Testis (tissue), 3 donors: ENCODE measurements around the gene DNAJC17. TPM values are rescaled to one million over a fixed set of nuclear protein-coding genes. Genes with fewer than 3 reads are reported as not detected.
A peak's percentile ranks its signal among the peaks of the same experiment; 100 is the strongest.

Experiments used
- DNase-seq: peaks from one replicate; pipeline ENCODE4 v3.0.0-alpha.2; 2019
- H3K27ac ChIP-seq, 2 donors: fragments of 200-600 bp; sonication (generic); one replicate each; pipeline ENCODE4 v1.5.1; 2019
- H3K27me3 ChIP-seq: fragments of 200-600 bp; sonication (generic); one replicate; pipeline ENCODE4 v1.5.1; 2019
- H3K36me3 ChIP-seq: fragments of 200-600 bp; sonication (generic); one replicate; pipeline ENCODE4 v1.5.1; 2017; ENCODE audit warnings: low read depth; ENCODE audit errors: missing control alignments
- H3K4me1 ChIP-seq: fragments of 200-600 bp; sonication (generic); one replicate; pipeline ENCODE4 v1.5.1; 2019
- H3K4me3 ChIP-seq, 2 donors: fragments of 200-600 bp; sonication (generic); one replicate each; pipeline ENCODE4 v1.5.1; 2017 to 2019
- H3K9me3 ChIP-seq: fragments of 200-600 bp; sonication (generic); one replicate; pipeline ENCODE4 v1.5.1; 2017
- CTCF ChIP-seq, 3 experiments: fragments of 450-650 bp in 2 of 3; fragments of 200-600 bp in 1 of 3; sonication (generic) in 1 of 3; IDR thresholded peaks; one replicate each; pipeline ENCODE4 v1.5.1; 2016 to 2019; ENCODE audit warnings: antibody characterized with exemption in 3 of 3, mild to moderate bottlenecking in 2 of 3, moderate library complexity in 1 of 3
- POLR2A ChIP-seq: fragments of 450-650 bp; IDR thresholded peaks from one replicate; pipeline ENCODE4 v1.6.1; 2017; ENCODE audit warnings: antibody characterized with exemption, mild to moderate bottlenecking, moderate library complexity
- WGBS, 2 donors: methylation state at CpG; one replicate each; pipeline ENCODE4 v1.1.5; 2018; 5-methylcytosine and 5-hydroxymethylcytosine counted together
- intact Hi-C: fragments of 100-400 bp; cut with DNase I; formaldehyde crosslinking; loops from one replicate; pipeline ENCODE4 v1.15.1; 2023; ENCODE audit warnings: low total_unique reads
- polyA plus RNA-seq: library from polyadenylated mRNA; stranded (reverse); fragments of 350-450 nt; fragmentation: Illumina TruSeq; extraction: RNeasy Lipid Tissue Mini Kit (QIAGEN cat#74804); gene quantifications from one replicate; pipeline ENCODE4 v1.2.3, GENCODE V29; 2014; ENCODE audit warnings: low read depth, low replicate concordance; ENCODE audit not compliant: insufficient read depth
- total RNA-seq, 2 donors: library from RNA; depleted of rRNA; stranded (reverse); fragments of >200 nt; gene quantifications; one replicate each; pipeline ENCODE4 v1.2.3, GENCODE V29; 2016

The DNAJC17 gene
- total and polyA plus RNA-seq, 3 donors from 2014 or later: 11.1 to 22.6 (median 21.6) TPM

DNA sequence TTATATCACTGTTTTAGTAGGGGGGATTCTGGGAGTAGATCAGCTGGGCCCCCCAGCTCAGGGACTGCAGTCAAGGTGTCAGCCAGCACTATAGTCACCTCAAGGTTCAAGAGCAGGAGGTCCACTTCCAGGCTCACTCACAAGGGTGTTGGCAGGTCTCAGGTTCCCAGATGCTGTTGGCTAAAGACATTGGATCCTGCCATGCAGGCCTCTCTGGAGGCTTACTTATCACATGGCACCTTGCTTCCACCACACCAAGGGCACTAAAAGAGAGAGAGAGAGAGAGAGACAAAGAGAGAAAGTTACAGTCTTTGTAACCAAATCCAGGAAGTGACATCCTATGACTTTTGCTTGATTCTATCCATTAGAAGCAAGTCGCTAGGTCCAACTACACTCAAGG, 28.7 kb upstream of the DNAJC17 start:
- intact Hi-C loops: no loop called here
- no peaks in the 10 kb centered on the region for H3K27me3 ChIP-seq
- no peaks in the 10 kb centered on the region for H3K36me3 ChIP-seq
- H3K9me3 ChIP-seq: no peaks in the 10 kb centered on the region
- no peak for DNase-seq
- H3K27ac ChIP-seq: no peak overlapping the region
- H3K4me1 ChIP-seq: no peaks in the 10 kb centered on the region
- H3K4me3 ChIP-seq: no peak overlapping the region
- 92 to 95% methylated on average over 1 of the region's 1 CpG for WGBS, 2 donors
- TF ChIP-seq POLR2A (no peak), CTCF (IDR thresholded peaks at IDR 0.05) (no peak)

DNA sequence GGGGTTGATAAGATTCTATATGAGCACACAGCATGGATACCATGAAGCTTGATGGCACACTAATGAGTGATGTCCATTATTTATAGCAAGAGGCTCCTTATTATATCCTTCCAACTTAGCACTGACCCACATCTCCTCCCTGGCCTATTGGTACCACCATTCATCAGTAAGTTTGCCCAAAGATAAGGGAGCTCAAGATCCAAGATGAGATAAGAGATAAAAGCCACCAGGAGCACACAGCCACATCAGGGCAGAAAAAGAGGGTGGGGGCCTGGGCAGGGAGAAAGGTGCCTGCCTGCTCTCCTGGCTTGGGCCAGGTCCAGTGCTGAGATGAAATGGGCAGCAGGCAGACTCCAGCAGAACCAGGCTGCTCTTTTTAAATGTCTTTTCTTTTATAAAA, 25.6 kb upstream of the DNAJC17 start:
- H3K4me3 ChIP-seq: no peak overlapping the region
- no peaks in the 10 kb centered on the region for H3K36me3 ChIP-seq
- no peaks in the 10 kb centered on the region for H3K4me1 ChIP-seq
- intact Hi-C loops: no loop called here
- H3K9me3 ChIP-seq: no peaks in the 10 kb centered on the region
- no peaks in the 10 kb centered on the region for H3K27me3 ChIP-seq
- no peak for DNase-seq
- TF ChIP-seq POLR2A (no peak), CTCF (IDR thresholded peaks at IDR 0.05) (no peak)
- no peak overlapping the region for H3K27ac ChIP-seq

- Histone ChIP-seq H3K4me1 (no peaks in the 10 kb centered on the region), H3K27ac (no peak overlapping the region), H3K4me3 (no peak overlapping the region), H3K36me3 (no peaks in the 10 kb centered on the region), H3K9me3 (no peaks in the 10 kb centered on the region), H3K27me3 (no peaks in the 10 kb centered on the region)
- no peak for DNase-seq
- WGBS, 2 donors: 69 to 93% methylated on average over 1 of the region's 1 CpG
- no peak for TF ChIP-seq POLR2A
- no peak for TF ChIP-seq CTCF (IDR thresholded peaks at IDR 0.05)
- intact Hi-C loops: no loop called here
Measured at GRCh38 chr15:40831861-40832260, 24.6 kb upstream of the DNAJC17 start.

DNA sequence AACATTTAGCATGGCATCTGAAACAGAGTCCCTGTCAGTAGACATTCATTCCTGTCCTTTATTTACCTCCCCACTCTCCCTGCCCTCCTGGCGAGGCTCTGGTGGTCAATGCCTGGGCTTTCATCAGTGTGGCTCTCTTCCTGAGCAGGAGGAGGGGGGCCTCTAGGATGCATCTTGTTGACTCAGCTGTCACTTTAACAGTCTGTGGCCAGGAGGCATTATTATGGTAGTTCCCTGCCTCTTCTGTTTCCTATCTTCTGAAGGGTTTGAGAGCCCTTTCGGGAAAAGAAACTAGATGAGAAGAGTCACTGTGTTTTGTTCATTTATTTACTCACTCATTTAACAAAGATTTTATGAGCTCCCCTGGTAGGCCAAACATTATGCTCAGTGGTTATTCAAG, 23.6 kb upstream of the DNAJC17 start:
- Histone ChIP-seq H3K4me3 (no peak overlapping the region), H3K27me3 (no peaks in the 10 kb centered on the region), H3K27ac (no peak overlapping the region), H3K4me1 (no peaks in the 10 kb centered on the region), H3K36me3 (no peaks in the 10 kb centered on the region), H3K9me3 (no peaks in the 10 kb centered on the region)
- TF ChIP-seq POLR2A (no peak), CTCF (IDR thresholded peaks at IDR 0.05) (no peak)
- DNase-seq: no peak
- whole genome bisulfite sequencing, 2 donors: 77 to 78% methylated on average over 2 of the region's 2 CpGs
- intact Hi-C loops: no loop called here

DNA sequence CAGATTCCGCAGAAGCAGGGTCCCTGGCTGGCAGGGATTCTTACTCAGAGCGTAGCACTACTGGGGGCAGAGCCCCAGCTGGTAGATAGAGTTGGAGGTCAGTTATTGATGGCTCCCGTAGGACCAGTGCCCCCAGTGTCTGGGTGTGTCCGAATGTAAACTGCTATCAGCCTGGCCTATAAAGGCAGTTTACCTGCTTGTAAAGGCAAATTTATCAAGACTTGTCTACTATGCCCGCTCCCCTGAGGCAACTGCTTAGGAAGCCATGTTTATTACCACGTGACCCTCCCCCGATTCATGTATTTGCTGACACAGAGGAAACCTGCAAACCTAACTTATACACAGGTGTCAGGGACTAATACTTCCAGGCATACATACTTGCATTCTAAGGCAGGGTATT, 21.8 kb upstream of the DNAJC17 start:
- no peaks in the 10 kb centered on the region for H3K27me3 ChIP-seq
- peak; percentile 37 for DNase-seq
- H3K4me3 ChIP-seq: no peak overlapping the region
- no peak overlapping the region for H3K27ac ChIP-seq
- intact Hi-C loops: no loop called here
- TF ChIP-seq CTCF (IDR thresholded peaks at IDR 0.05) (no peak), POLR2A (no peak)
- no peaks in the 10 kb centered on the region for H3K9me3 ChIP-seq
- H3K36me3 ChIP-seq: no peaks in the 10 kb centered on the region
- H3K4me1 ChIP-seq: no peaks in the 10 kb centered on the region
- 59 to 68% methylated on average over 5 to 7 of the region's 7 CpGs for WGBS, 2 donors
